Measurements from ENCODE around the gene CALN1.
"Not testable (repeated sequence)": the region's sequence is repeated elsewhere in the genome, so short reads cannot be mapped to it uniquely, and the experiment has no call there.

The CALN1 gene

GRCh38 chr7:71933426-71933825 is 478.7 kb downstream of the CALN1 start:
- Histone ChIP-seq H3K27ac (ENCODE audit: low read depth, low read length) (no peak overlapping the region), H3K9me3 (ENCODE audit: insufficient read depth, low read depth, low read length) (no peaks in the 10 kb centered on the region), H3K36me3 (ENCODE audit: insufficient read depth, low read length) (no peaks in the 10 kb centered on the region), H3K4me3 (ENCODE audit: low read length) (no peak overlapping the region), H3K27me3 (ENCODE audit: insufficient read depth, low read length) (no peaks in the 10 kb centered on the region), H3K4me1 (ENCODE audit: insufficient read depth, low read length) (no peaks in the 10 kb centered on the region), H3K9ac (ENCODE audit: low read depth, low read length) (no peak overlapping the region)
- WGBS = 96% methylated on average over 6 of the region's 7 CpGs

DNA sequence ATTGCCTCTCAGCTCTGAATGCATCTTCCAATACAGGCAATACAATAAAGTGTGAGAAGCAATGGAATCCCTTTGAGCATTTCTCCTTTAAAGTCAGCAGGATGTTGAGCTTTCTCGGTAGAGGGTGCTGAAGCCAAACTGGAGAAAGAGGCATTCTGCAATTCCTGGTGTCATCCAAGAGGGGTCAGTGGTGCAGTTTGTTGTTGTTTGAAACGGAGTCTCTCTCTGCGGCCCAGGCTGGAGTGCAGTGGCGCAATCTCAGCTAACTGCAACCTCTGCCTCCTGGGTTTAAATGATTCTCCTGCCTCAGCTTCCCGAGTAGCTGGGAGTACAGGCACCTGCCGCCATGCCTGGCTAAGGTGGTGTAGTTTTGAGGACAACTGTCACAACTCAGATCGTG is 486.5 kb downstream of the CALN1 start:
- Histone ChIP-seq H3K9me3 (ENCODE audit: insufficient read depth, low read depth, low read length) (no peaks in the 10 kb centered on the region), H3K4me1 (ENCODE audit: insufficient read depth, low read length) (no peaks in the 10 kb centered on the region), H3K27me3 (ENCODE audit: insufficient read depth, low read length) (no peaks in the 10 kb centered on the region), H3K4me3 (ENCODE audit: low read length) (no peak overlapping the region), H3K27ac (ENCODE audit: low read depth, low read length) (no peak overlapping the region), H3K9ac (ENCODE audit: low read depth, low read length) (no peak overlapping the region), H3K36me3 (ENCODE audit: insufficient read depth, low read length) (no peaks in the 10 kb centered on the region)
- 51% methylated on average over 7 of the region's 7 CpGs for WGBS

DNA sequence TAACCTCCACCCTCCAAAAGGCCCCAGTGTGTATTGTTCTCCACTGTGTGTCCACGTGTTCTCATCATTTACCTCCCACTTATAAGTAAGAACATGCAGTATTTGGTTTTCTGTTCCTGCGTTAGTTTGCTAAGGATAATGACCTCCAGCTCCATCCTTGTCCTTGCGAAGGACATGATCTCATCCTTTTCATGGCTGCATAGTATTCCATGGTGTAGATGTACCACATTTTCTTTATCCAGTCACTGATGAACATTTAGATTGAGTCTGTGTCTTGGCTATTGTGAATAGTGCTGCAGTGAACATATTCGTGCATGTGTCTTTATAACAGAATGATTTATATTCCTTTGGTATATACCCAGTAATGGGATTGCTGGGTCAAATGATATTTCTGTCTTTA is 497.9 kb downstream of the CALN1 start:
- WGBS = 97% methylated on average over 3 of the region's 4 CpGs
- not testable (repeated sequence) for H3K4me3 ChIP-seq (ENCODE audit: low read length); H3K36me3 ChIP-seq (ENCODE audit: insufficient read depth, low read length); H3K4me1 ChIP-seq (ENCODE audit: insufficient read depth, low read length); H3K9me3 ChIP-seq (ENCODE audit: insufficient read depth, low read depth, low read length); H3K27me3 ChIP-seq (ENCODE audit: insufficient read depth, low read length); H3K27ac ChIP-seq (ENCODE audit: low read depth, low read length); H3K9ac ChIP-seq (ENCODE audit: low read depth, low read length)

- H3K27me3 ChIP-seq (ENCODE audit: insufficient read depth, low read length) = no peaks in the 10 kb centered on the region
- no peaks in the 10 kb centered on the region for H3K36me3 ChIP-seq (ENCODE audit: insufficient read depth, low read length)
- no peak overlapping the region for H3K9ac ChIP-seq (ENCODE audit: low read depth, low read length)
- no peaks in the 10 kb centered on the region for H3K4me1 ChIP-seq (ENCODE audit: insufficient read depth, low read length)
- WGBS = 94% methylated on average over 4 of the region's 4 CpGs
- no peak overlapping the region for H3K4me3 ChIP-seq (ENCODE audit: low read length)
- 0 out of 2 replicates have a peak, but pooled peaks cover 3% of the 10 kb centered on the region for H3K9me3 ChIP-seq (ENCODE audit: insufficient read depth, low read depth, low read length)
- H3K27ac ChIP-seq (ENCODE audit: low read depth, low read length) = no peak overlapping the region
Observed at GRCh38 chr7:71912476-71912875, 499.7 kb downstream of the CALN1 start.

DNA sequence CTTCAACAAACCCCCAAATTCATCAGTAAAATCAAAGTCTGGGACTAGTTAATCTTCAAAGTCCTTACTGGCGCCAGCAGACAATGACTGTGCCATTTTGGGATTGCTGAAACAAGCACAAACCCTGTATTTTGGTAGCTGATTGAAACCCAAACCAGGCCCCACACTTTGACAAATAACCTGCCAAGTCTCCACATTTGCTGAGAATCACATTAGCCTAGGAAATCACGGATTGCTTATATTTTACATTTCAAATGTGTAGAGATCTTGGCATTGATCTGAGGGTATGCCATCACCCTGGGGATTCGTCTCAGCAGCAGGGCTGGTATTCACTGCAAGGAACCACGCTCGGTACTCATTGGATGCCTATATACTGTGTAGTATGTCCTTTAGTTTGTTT is 501.1 kb downstream of the CALN1 start:
- H3K9ac ChIP-seq (ENCODE audit: low read depth, low read length) = no peak overlapping the region
- no peak overlapping the region for H3K27ac ChIP-seq (ENCODE audit: low read depth, low read length)
- H3K4me3 ChIP-seq (ENCODE audit: low read length) = no peak overlapping the region
- H3K9me3 ChIP-seq (ENCODE audit: insufficient read depth, low read depth, low read length) = 0 out of 2 replicates have a peak, but pooled peaks cover 3% of the 10 kb centered on the region
- 89% methylated on average over 5 of the region's 5 CpGs for WGBS
- H3K36me3 ChIP-seq (ENCODE audit: insufficient read depth, low read length) = no peaks in the 10 kb centered on the region
- no peaks in the 10 kb centered on the region for H3K4me1 ChIP-seq (ENCODE audit: insufficient read depth, low read length)
- H3K27me3 ChIP-seq (ENCODE audit: insufficient read depth, low read length) = no peaks in the 10 kb centered on the region

GRCh38 chr7:71905821-71906220 is 506.3 kb downstream of the CALN1 start:
- Histone ChIP-seq H3K9ac (ENCODE audit: low read depth, low read length) (no peak overlapping the region), H3K4me1 (ENCODE audit: insufficient read depth, low read length) (no peaks in the 10 kb centered on the region), H3K36me3 (ENCODE audit: insufficient read depth, low read length) (no peaks in the 10 kb centered on the region), H3K27me3 (ENCODE audit: insufficient read depth, low read length) (no peaks in the 10 kb centered on the region), H3K27ac (ENCODE audit: low read depth, low read length) (no peak overlapping the region), H3K4me3 (ENCODE audit: low read length) (no peak overlapping the region), H3K9me3 (ENCODE audit: insufficient read depth, low read depth, low read length) (no peaks in the 10 kb centered on the region)
- WGBS = 100% methylated on average over 1 of the region's 1 CpG

DNA sequence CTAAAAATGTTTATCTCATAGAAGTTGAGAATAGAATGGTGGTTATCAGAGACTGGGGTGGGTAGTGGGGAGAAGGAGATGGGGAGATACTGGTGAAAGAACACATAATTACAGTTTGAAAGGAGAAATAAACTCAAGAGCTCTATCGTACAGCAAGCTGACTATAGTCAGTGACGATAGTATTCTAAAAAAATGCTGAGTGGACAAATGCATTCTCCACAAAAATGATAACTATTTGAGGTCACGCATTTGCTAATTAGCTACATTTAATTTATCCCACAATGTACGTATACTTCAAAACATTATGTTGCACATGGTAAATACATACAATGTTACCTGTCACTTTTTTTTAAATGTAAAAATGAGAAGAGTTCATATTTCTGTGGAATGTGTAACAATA is 507.7 kb downstream of the CALN1 start:
- no peak overlapping the region for H3K9ac ChIP-seq (ENCODE audit: low read depth, low read length)
- H3K9me3 ChIP-seq (ENCODE audit: insufficient read depth, low read depth, low read length) = no peaks in the 10 kb centered on the region
- WGBS = 98% methylated on average over 4 of the region's 4 CpGs
- H3K27ac ChIP-seq (ENCODE audit: low read depth, low read length) = no peak overlapping the region
- H3K4me1 ChIP-seq (ENCODE audit: insufficient read depth, low read length) = no peaks in the 10 kb centered on the region
- H3K4me3 ChIP-seq (ENCODE audit: low read length) = no peak overlapping the region
- H3K36me3 ChIP-seq (ENCODE audit: insufficient read depth, low read length) = no peaks in the 10 kb centered on the region
- H3K27me3 ChIP-seq (ENCODE audit: insufficient read depth, low read length) = no peaks in the 10 kb centered on the region

GRCh38 chr7:71900556-71900955 is 511.6 kb downstream of the CALN1 start:
- Histone ChIP-seq H3K4me1 (ENCODE audit: insufficient read depth, low read length) (no peaks in the 10 kb centered on the region), H3K36me3 (ENCODE audit: insufficient read depth, low read length) (no peaks in the 10 kb centered on the region), H3K9ac (ENCODE audit: low read depth, low read length) (no peak overlapping the region), H3K4me3 (ENCODE audit: low read length) (no peak overlapping the region), H3K27ac (ENCODE audit: low read depth, low read length) (no peak overlapping the region), H3K27me3 (ENCODE audit: insufficient read depth, low read length) (no peaks in the 10 kb centered on the region), H3K9me3 (ENCODE audit: insufficient read depth, low read depth, low read length) (no peaks in the 10 kb centered on the region)
- WGBS = 91% methylated on average over 3 of the region's 3 CpGs

GRCh38 chr7:71896535-71896934 is 515.6 kb downstream of the CALN1 start:
- Histone ChIP-seq H3K27me3 (ENCODE audit: insufficient read depth, low read length) (no peaks in the 10 kb centered on the region), H3K4me1 (ENCODE audit: insufficient read depth, low read length) (no peaks in the 10 kb centered on the region), H3K4me3 (ENCODE audit: low read length) (no peak overlapping the region), H3K27ac (ENCODE audit: low read depth, low read length) (no peak overlapping the region), H3K9ac (ENCODE audit: low read depth, low read length) (no peak overlapping the region), H3K9me3 (ENCODE audit: insufficient read depth, low read depth, low read length) (no peaks in the 10 kb centered on the region), H3K36me3 (ENCODE audit: insufficient read depth, low read length) (no peaks in the 10 kb centered on the region)
- 78% methylated on average over 2 of the region's 2 CpGs for WGBS

- no peak overlapping the region for H3K27ac ChIP-seq (ENCODE audit: low read depth, low read length)
Observed at GRCh38 chr7:71886046-71886445, 526.1 kb downstream of the CALN1 start.

DNA sequence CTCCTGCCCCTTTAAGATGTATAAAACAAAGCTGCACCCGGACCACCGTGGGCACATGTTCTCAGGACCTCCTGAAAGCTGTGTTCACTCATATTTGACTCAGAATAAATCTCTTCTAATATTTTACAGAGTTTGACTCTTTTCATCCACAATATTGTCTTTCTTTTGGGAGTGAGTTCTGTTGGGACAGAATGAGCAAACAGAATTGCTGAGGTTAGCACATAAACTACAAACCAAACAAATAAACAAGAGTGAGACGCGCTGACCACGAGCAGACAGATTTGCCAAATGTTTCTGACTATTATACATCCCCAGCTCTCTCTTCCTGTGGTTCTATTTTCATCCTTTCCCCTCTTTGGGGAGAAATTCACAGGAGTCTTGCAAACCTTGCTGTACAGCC is 526.7 kb downstream of the CALN1 start:
- WGBS = 97% methylated on average over 5 of the region's 5 CpGs

More at GRCh38 chr7:71886046-71886445, 526.1 kb downstream of the CALN1 start:
- Histone ChIP-seq H3K27me3 (ENCODE audit: insufficient read depth, low read length) (no peaks in the 10 kb centered on the region), H3K9ac (ENCODE audit: low read depth, low read length) (no peak overlapping the region), H3K4me1 (ENCODE audit: insufficient read depth, low read length) (peaks cover 6% of the 10 kb centered on the region; the same call in 1 of the 2 replicates), H3K9me3 (ENCODE audit: insufficient read depth, low read depth, low read length) (peaks cover 5% of the 10 kb centered on the region), H3K4me3 (ENCODE audit: low read length) (no peak overlapping the region), H3K36me3 (ENCODE audit: insufficient read depth, low read length) (no peaks in the 10 kb centered on the region)
- WGBS = 74% methylated on average over 7 of the region's 7 CpGs

DNA sequence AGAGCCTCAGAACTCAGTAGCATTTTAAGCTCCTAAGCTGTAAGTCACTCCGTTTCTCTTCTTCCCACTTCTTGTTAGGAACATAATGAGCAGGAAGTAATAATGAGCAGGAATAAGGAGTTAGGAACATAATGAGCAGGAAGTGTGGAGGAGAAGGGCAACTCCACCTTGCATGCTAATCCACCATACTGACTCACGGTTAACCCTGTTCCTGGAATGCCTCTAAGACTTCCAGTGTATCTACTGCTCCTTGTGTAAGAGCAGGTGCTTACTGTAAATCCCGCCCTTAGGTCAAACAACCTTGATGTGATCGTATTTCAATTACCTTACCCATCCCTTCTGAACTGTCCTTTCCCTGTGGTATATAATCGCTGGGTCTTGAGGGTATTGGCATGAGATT is 528.7 kb downstream of the CALN1 start:
- Histone ChIP-seq H3K27ac (ENCODE audit: low read depth, low read length) (no peak overlapping the region), H3K36me3 (ENCODE audit: insufficient read depth, low read length) (no peaks in the 10 kb centered on the region), H3K9me3 (ENCODE audit: insufficient read depth, low read depth, low read length) (peaks cover 5% of the 10 kb centered on the region), H3K4me1 (ENCODE audit: insufficient read depth, low read length) (peaks cover 6% of the 10 kb centered on the region; the same call in 1 of the 2 replicates), H3K4me3 (ENCODE audit: low read length) (no peak overlapping the region), H3K27me3 (ENCODE audit: insufficient read depth, low read length) (no peaks in the 10 kb centered on the region), H3K9ac (ENCODE audit: low read depth, low read length) (no peak overlapping the region)
- WGBS = 92% methylated on average over 5 of the region's 5 CpGs

More for the DNA sequence above, 526.7 kb downstream of the CALN1 start:
- peaks cover 5% of the 10 kb centered on the region for H3K9me3 ChIP-seq (ENCODE audit: insufficient read depth, low read depth, low read length)
- no peak overlapping the region for H3K27ac ChIP-seq (ENCODE audit: low read depth, low read length)
- H3K4me3 ChIP-seq (ENCODE audit: low read length) = no peak overlapping the region
- H3K36me3 ChIP-seq (ENCODE audit: insufficient read depth, low read length) = no peaks in the 10 kb centered on the region
- no peaks in the 10 kb centered on the region for H3K27me3 ChIP-seq (ENCODE audit: insufficient read depth, low read length)
- no peak overlapping the region for H3K9ac ChIP-seq (ENCODE audit: low read depth, low read length)
- H3K4me1 ChIP-seq (ENCODE audit: insufficient read depth, low read length) = peaks cover 6% of the 10 kb centered on the region; the same call in 1 of the 2 replicates

Measured in HUES64 (cell line).